Naive thymus-derived CD4-positive, alpha-beta T cell (primary cell): ENCODE results near the gene B9D1. TPM values are rescaled to one million over a fixed set of nuclear protein-coding genes. Genes with fewer than 3 reads are reported as not detected.

Experiments used
- ATAC-seq: fragments of 150-1000 bp; cut with Tn5 transposase; 2 replicates; pipeline ENCODE4 v1.10.0; 2021; ENCODE audit warnings: mild to moderate bottlenecking, moderate library complexity
- CTCF ChIA-PET: fragments of 350-600 bp; sonication (Branson Sonifier 250); formaldehyde crosslinking; loops from one replicate; lab custom pipeline; 2021; ENCODE audit warnings: antibody characterized with exemption; lab: Charles Lee
- POLR2A ChIA-PET: fragments of 350-600 bp; sonication (Branson Sonifier 250); formaldehyde crosslinking; loops from one replicate; lab custom pipeline; 2021; ENCODE audit warnings: antibody characterized with exemption, inconsistent platforms; lab: Charles Lee
- DNase-seq, 9 donors: peaks; one replicate each; pipeline versions ENCODE4 v3.0.0 to v3.0.0-alpha.2; 2020 to 2022; ENCODE audit warnings: mixed read lengths in 1 of 9
- H3K27ac ChIP-seq: one replicate; pipeline ENCODE4 v1.7.0; 2013; ENCODE audit warnings: mild to moderate bottlenecking, low read depth, low read length, moderate library complexity
- H3K27me3 ChIP-seq, 2 donors: one replicate each; pipeline ENCODE4 v1.7.0; 2013; ENCODE audit warnings: low read length in 2 of 2, mild to moderate bottlenecking in 2 of 2, moderate library complexity in 2 of 2; ENCODE audit not compliant: control insufficient read depth in 2 of 2, insufficient read depth in 2 of 2
- H3K36me3 ChIP-seq, 3 experiments: 1 replicate in 2 of 3; 2 replicates in 1 of 3; pipeline ENCODE4 v1.7.0; 2013; ENCODE audit warnings: low read length in 3 of 3, mild to moderate bottlenecking in 3 of 3, moderate library complexity in 1 of 3; ENCODE audit not compliant: insufficient read depth in 3 of 3, control insufficient read depth in 2 of 3
- H3K4me1 ChIP-seq, 2 donors: one replicate each; pipeline ENCODE4 v1.7.0; 2013; ENCODE audit warnings: low read length in 2 of 2, mild to moderate bottlenecking in 2 of 2, moderate library complexity in 1 of 2; ENCODE audit not compliant: control insufficient read depth in 2 of 2, insufficient read depth in 2 of 2
- H3K4me3 ChIP-seq: 2 replicates; pipeline ENCODE4 v1.7.0; 2013; ENCODE audit warnings: mild to moderate bottlenecking, low read length
- H3K9me3 ChIP-seq, 3 experiments: 1 replicate in 2 of 3; 2 replicates in 1 of 3; pipeline ENCODE4 v1.7.0; 2013; ENCODE audit warnings: low read length in 3 of 3; ENCODE audit not compliant: control insufficient read depth in 2 of 3
- H3K27ac Mint-ChIP-seq, 9 donors: one replicate each; pipeline ENCODE4 v1.8.0; 2020 to 2022; ENCODE audit warnings: mixed read lengths in 9 of 9, mild to moderate bottlenecking in 8 of 9, moderate library complexity in 5 of 9, inconsistent platforms in 2 of 9
- H3K27me3 Mint-ChIP-seq, 5 donors: one replicate each; pipeline ENCODE4 v1.8.0; 2021 to 2022; ENCODE audit warnings: mixed read lengths in 5 of 5, mild to moderate bottlenecking in 1 of 5
- H3K36me3 Mint-ChIP-seq, 5 donors: one replicate each; pipeline ENCODE4 v1.8.0; 2020 to 2022; ENCODE audit warnings: mixed read lengths in 5 of 5, mild to moderate bottlenecking in 3 of 5, inconsistent platforms in 1 of 5
- H3K4me1 Mint-ChIP-seq, 7 donors: one replicate each; pipeline ENCODE4 v1.8.0; 2020 to 2022; ENCODE audit warnings: mixed read lengths in 7 of 7, mild to moderate bottlenecking in 3 of 7, inconsistent platforms in 1 of 7
- H3K4me3 Mint-ChIP-seq, 10 donors: one replicate each; pipeline ENCODE4 v1.8.0; 2020 to 2022; ENCODE audit warnings: mild to moderate bottlenecking in 10 of 10, mixed read lengths in 10 of 10, moderate library complexity in 6 of 10, inconsistent platforms in 2 of 10
- H3K9me3 Mint-ChIP-seq, 11 donors: one replicate each; pipeline ENCODE4 v1.8.0; 2020 to 2022; ENCODE audit warnings: mixed read lengths in 11 of 11, mild to moderate bottlenecking in 4 of 11, inconsistent platforms in 1 of 11, moderate library complexity in 1 of 11
- intact Hi-C, 2 donors: fragments of 100-400 bp; cut with micrococcal nuclease; formaldehyde crosslinking; loops; one replicate each; pipeline ENCODE4 v1.15.1; 2023
- polyA plus RNA-seq, 2 donors: library from polyadenylated mRNA; unstranded; fragments of 300-500 nt; fragmentation: Illumina TruSeq; gene quantifications; one replicate each; pipeline ENCODE4 v1.2.3, GENCODE V29; 2021
- total RNA-seq, 6 experiments: library from RNA in 5 of 6; stranded (reverse) in 5 of 6; gene quantifications; 1 replicate in 5 of 6; 2 replicates in 1 of 6; pipeline ENCODE4 v1.2.3 and lab custom pipeline; 2021 to 2026

The B9D1 gene
- total and polyA plus RNA-seq, 7 experiments from 2014 or later = 0.58 to 5.0 (median 2.1) TPM; not detected in 1

DNA sequence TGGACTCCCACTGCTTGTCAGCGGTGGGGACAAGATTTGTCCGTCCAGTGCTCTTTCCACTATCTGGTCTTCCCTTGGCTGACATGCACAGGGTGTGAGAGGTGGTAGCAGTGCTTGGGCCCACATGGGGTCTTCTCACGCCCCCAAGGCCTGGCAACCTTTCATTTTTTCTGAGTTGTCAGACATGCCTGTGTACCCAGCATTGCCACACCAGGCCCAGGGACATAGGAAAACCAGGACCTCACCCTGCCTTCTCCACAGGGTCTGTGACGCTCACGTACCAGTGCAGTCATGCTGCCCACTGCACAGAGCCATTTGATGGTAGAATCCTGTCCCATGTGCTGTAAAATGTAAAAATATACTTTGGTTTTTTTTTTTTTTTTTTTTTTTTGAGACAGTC lies 57.8 kb downstream of the B9D1 start:
- peaks cover 23 to 51% (median 39%) of the 10 kb centered on the region in 5 donors for H3K27me3 Mint-ChIP-seq
- H3K4me3 Mint-ChIP-seq = no peak overlapping the region
- no peaks in the 10 kb centered on the region for H3K9me3 ChIP-seq
- peaks cover 14 to 40% (median 26%) of the 10 kb centered on the region in 7 donors for H3K4me1 Mint-ChIP-seq
- no peak overlapping the region for H3K27ac Mint-ChIP-seq
- H3K36me3 ChIP-seq = no peaks in the 10 kb centered on the region
- intact Hi-C loops = no loop called here
- ChIA-PET POLR2A (no interaction called here), CTCF (no interaction called here)
- H3K36me3 Mint-ChIP-seq = peaks cover 0 to 6% (median 0%) of the 10 kb centered on the region in 5 donors
- peaks cover 0 to 16% of the 10 kb centered on the region in 2 donors for H3K27me3 ChIP-seq
- H3K27ac ChIP-seq = no peak overlapping the region
- no peaks in the 10 kb centered on the region for H3K9me3 Mint-ChIP-seq
- H3K4me1 ChIP-seq = peaks cover 15 to 23% of the 10 kb centered on the region in 2 donors
- ATAC-seq (no peak), DNase-seq (no peak)
- no peak overlapping the region for H3K4me3 ChIP-seq

- POLR2A ChIA-PET = no interaction called here
- peaks cover 24 to 49% (median 34%) of the 10 kb centered on the region in 5 donors for H3K27me3 Mint-ChIP-seq
- H3K27ac Mint-ChIP-seq = no peak overlapping the region
- intact Hi-C loops = no loop called here
- CTCF ChIA-PET = no interaction called here
- Histone ChIP-seq H3K36me3 (no peaks in the 10 kb centered on the region), H3K9me3 (no peaks in the 10 kb centered on the region), H3K4me1 (peaks cover 15 to 23% of the 10 kb centered on the region in 2 donors), H3K27ac (no peak overlapping the region), H3K27me3 (peaks cover 0 to 11% of the 10 kb centered on the region in 2 donors), H3K4me3 (no peak overlapping the region)
- ATAC-seq (peak; percentile 65), DNase-seq (no peak)
- H3K4me3 Mint-ChIP-seq = no peak overlapping the region
- H3K9me3 Mint-ChIP-seq = no peaks in the 10 kb centered on the region
- H3K36me3 Mint-ChIP-seq = peaks cover 0 to 4% (median 0%) of the 10 kb centered on the region in 5 donors
- peaks cover 14 to 40% (median 26%) of the 10 kb centered on the region in 7 donors for H3K4me1 Mint-ChIP-seq
Observed at GRCh38 chr17:19304209-19304608, 58.3 kb downstream of the B9D1 start.

DNA sequence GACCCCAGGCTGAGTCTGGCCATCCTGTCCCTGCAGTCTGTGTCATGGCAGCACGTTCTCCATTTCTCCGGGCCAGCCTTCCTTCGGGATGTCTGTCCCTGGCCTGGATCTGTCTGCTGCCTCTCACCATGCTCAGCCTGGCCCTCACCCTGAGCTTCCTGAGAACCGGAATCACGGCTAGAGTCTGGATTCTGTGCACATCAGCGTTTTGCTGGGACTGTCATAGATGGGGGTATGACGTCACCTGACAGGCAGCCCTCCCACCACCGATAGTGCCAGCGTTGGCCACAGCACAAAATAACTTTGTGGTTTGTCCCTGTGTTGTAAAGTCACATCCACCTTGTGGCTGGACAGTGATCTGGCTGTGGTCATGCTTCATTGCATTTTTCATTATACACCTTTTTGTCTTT lies 59.2 kb downstream of the B9D1 start:
- intact Hi-C loops = no loop called here
- POLR2A ChIA-PET = no interaction called here
- H3K27ac ChIP-seq = no peak overlapping the region
- peaks cover 0 to 6% of the 10 kb centered on the region in 2 donors for H3K27me3 ChIP-seq
- no peaks in the 10 kb centered on the region for H3K9me3 Mint-ChIP-seq
- peaks cover 15 to 23% of the 10 kb centered on the region in 2 donors for H3K4me1 ChIP-seq
- no peaks in the 10 kb centered on the region for H3K9me3 ChIP-seq
- H3K36me3 ChIP-seq = no peaks in the 10 kb centered on the region
- no peak overlapping the region for H3K4me3 Mint-ChIP-seq
- CTCF ChIA-PET = interaction anchor here (0.6 kb wide), 1 partner anchor 177 kb away, joined by 3 read pairs; no protein-coding TSS in a partner anchor
- H3K36me3 Mint-ChIP-seq = peaks cover 0 to 4% (median 0%) of the 10 kb centered on the region in 5 donors
- no peak overlapping the region for H3K27ac Mint-ChIP-seq
- peaks cover 14 to 40% (median 26%) of the 10 kb centered on the region in 7 donors for H3K4me1 Mint-ChIP-seq
- ATAC-seq (peak; percentile 21), DNase-seq (no peak)
- H3K4me3 ChIP-seq = no peak overlapping the region
- H3K27me3 Mint-ChIP-seq = peaks cover 18 to 42% (median 30%) of the 10 kb centered on the region in 5 donors

- H3K36me3 ChIP-seq = no peaks in the 10 kb centered on the region
- Mint-ChIP-seq H3K4me3 (no peak overlapping the region), H3K4me1 (peaks cover 14 to 40% (median 25%) of the 10 kb centered on the region in 7 donors), H3K36me3 (peaks cover 0 to 4% (median 0%) of the 10 kb centered on the region in 5 donors), H3K27ac (no peak overlapping the region), H3K9me3 (no peaks in the 10 kb centered on the region), H3K27me3 (peaks cover 15 to 37% (median 26%) of the 10 kb centered on the region in 5 donors)
- H3K4me3 ChIP-seq = no peak overlapping the region
- no peaks in the 10 kb centered on the region for H3K9me3 ChIP-seq
- H3K4me1 ChIP-seq = peaks cover 15 to 23% of the 10 kb centered on the region in 2 donors
- intact Hi-C loops = no loop called here
- ATAC-seq (peak; percentile 15), DNase-seq (no peak)
- H3K27me3 ChIP-seq = peaks cover 0 to 5% of the 10 kb centered on the region in 2 donors
- no peak overlapping the region for H3K27ac ChIP-seq
- ChIA-PET POLR2A (no interaction called here), CTCF (interaction anchor here (0.6 kb wide), 1 partner anchor 177 kb away, joined by 3 read pairs; no protein-coding TSS in a partner anchor)
Observed at GRCh38 chr17:19302791-19303331, 59.7 kb downstream of the B9D1 start.

GRCh38 chr17:19301973-19302372 lies 60.5 kb downstream of the B9D1 start:
- intact Hi-C loops = no loop called here
- H3K27ac Mint-ChIP-seq = peak overlapping the region in 1 of 9 donors; percentile 70
- DNase-seq (no peak), ATAC-seq (no peak)
- no peak overlapping the region for H3K4me3 ChIP-seq
- H3K27me3 Mint-ChIP-seq = peaks cover 13 to 33% (median 19%) of the 10 kb centered on the region in 5 donors
- H3K36me3 Mint-ChIP-seq = peaks cover 0 to 4% (median 0%) of the 10 kb centered on the region in 5 donors
- peaks cover 15 to 20% of the 10 kb centered on the region in 2 donors for H3K4me1 ChIP-seq
- ChIA-PET CTCF (interaction anchor here (0.9 kb wide), 1 partner anchor 37 kb away, joined by 4 read pairs; no protein-coding TSS in a partner anchor), POLR2A (no interaction called here)
- H3K36me3 ChIP-seq = no peaks in the 10 kb centered on the region
- no peaks in the 10 kb centered on the region for H3K9me3 ChIP-seq
- no peak overlapping the region for H3K27ac ChIP-seq
- peaks cover 13 to 35% (median 19%) of the 10 kb centered on the region in 7 donors for H3K4me1 Mint-ChIP-seq
- H3K27me3 ChIP-seq = no peaks in the 10 kb centered on the region
- H3K9me3 Mint-ChIP-seq = no peaks in the 10 kb centered on the region
- H3K4me3 Mint-ChIP-seq = no peak overlapping the region

DNA sequence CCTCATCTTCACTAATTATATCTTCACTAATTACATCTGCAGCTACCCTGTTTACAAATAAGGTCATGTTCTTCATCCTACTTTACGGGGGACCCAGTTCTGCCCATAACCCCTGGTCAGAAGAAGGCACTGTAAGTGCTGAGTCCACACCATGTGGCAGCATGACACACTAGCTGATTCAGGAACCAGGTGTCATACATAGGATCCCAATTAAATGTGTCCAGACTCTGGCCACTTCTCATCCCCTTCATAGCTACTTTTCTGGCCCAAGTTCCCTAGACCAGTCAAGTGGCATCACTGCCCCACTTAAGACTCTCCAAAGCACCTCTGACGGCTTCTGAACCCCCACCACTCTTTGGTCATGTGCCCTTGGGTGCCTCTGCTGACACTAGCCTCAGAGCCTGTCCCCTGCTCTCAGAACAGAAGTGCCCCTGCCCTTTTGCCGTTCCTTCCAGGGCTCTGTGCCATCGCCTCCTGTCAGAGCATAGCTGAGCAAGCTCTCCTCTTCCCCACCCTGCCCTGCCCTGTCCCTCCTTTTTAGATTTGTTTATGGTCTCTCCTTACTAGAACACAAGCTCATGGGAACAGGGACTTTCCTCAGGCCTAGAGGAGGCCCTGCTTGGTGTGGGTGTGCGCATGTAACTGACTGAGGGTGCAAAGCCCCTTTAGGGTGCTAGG lies 61.1 kb downstream of the B9D1 start:
- Mint-ChIP-seq H3K4me1 (peaks cover 8 to 30% (median 14%) of the 10 kb centered on the region in 7 donors), H3K27ac (peak overlapping the region in 1 of 9 donors; percentile 70), H3K36me3 (peaks cover 0 to 4% (median 0%) of the 10 kb centered on the region in 5 donors), H3K9me3 (no peaks in the 10 kb centered on the region), H3K4me3 (no peak overlapping the region), H3K27me3 (peaks cover 10 to 28% (median 18%) of the 10 kb centered on the region in 5 donors)
- ATAC-seq = no peak
- CTCF ChIA-PET = interaction anchor here (0.9 kb wide), 1 partner anchor 37 kb away, joined by 4 read pairs; no protein-coding TSS in a partner anchor
- no peak for DNase-seq
- peaks cover 10 to 14% of the 10 kb centered on the region in 2 donors for H3K4me1 ChIP-seq
- H3K27ac ChIP-seq = no peak overlapping the region
- no peaks in the 10 kb centered on the region for H3K36me3 ChIP-seq
- no peaks in the 10 kb centered on the region for H3K9me3 ChIP-seq
- no peak overlapping the region for H3K4me3 ChIP-seq
- H3K27me3 ChIP-seq = no peaks in the 10 kb centered on the region
- intact Hi-C loops = no loop called here
- POLR2A ChIA-PET = no interaction called here
